HEK293T (cell line): ENCODE measurements around the gene UBE2G1.

Source experiments
- BHLHE40 ChIP-seq: fragments of 450-650 bp; IDR thresholded peaks from 2 replicates; pipeline ENCODE4 v1.6.1; 2016; ENCODE audit warnings: mild to moderate bottlenecking, moderate library complexity, borderline replicate concordance
- HDGF ChIP-seq: fragments of 450-650 bp; IDR thresholded peaks from 2 replicates; pipeline ENCODE4 v1.6.1; 2017; ENCODE audit warnings: antibody characterized with exemption, borderline replicate concordance

DNA sequence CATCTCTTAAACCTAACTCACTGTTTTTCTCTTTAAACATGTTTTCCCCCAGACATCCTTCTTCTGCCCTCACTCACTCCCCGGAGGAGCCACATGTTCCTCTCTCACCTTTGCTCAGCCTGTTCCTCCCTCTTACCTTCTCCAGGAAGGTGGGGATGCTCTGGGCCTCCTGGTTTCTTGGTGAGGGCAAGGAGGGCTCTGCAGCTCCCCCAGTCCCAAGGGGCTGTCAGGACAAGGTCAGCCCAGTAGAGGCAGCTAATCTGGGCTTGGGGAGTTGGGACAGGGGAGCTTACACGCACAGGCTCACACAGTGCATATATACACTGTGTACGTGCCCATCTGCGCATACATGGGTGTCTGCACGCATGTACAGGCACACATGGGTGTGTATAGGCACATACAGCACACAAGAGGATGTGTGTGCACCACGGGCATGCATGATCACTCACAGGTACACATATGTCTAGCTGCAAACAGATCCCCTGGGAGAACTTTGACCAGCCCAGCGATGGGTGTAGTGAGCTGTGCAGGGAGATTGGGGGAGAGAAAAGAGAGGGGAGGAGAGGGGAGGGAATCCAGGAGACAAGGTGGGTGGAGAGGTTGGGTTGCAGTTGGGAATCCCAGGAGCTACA, 38.7 kb upstream of the UBE2G1 start:
- TF ChIP-seq BHLHE40 (no peak), HDGF (no peak)
